Stimulated activated naive CD8-positive, alpha-beta T cell treated with anti-CD3 and anti-CD28 coated beads, Interleukin-15, amount 100 ng/mL, for 72 hours (primary cell): ENCODE results near the gene CACUL1.

Source experiments
- ATAC-seq: fragments of 150-1000 bp; cut with Tn5 transposase; 2 replicates; pipeline ENCODE4 v1.10.0; 2021; ENCODE audit warnings: mild to moderate bottlenecking, moderate library complexity
- DNase-seq, 2 donors: peaks; one replicate each; pipeline ENCODE4 v3.0.0; 2021 to 2022
- H3K27ac Mint-ChIP-seq, 2 donors: one replicate each; pipeline ENCODE4 v1.8.0; 2022; ENCODE audit warnings: mild to moderate bottlenecking in 2 of 2, mixed read lengths in 2 of 2, moderate library complexity in 2 of 2
- H3K27me3 Mint-ChIP-seq: one replicate; pipeline ENCODE4 v1.8.0; 2022; ENCODE audit warnings: mixed read lengths
- H3K4me1 Mint-ChIP-seq: one replicate; pipeline ENCODE4 v1.8.0; 2022; ENCODE audit warnings: mild to moderate bottlenecking, mixed read lengths
- H3K4me3 Mint-ChIP-seq, 2 donors: one replicate each; pipeline ENCODE4 v1.8.0; 2022; ENCODE audit warnings: mild to moderate bottlenecking in 2 of 2, mixed read lengths in 2 of 2, moderate library complexity in 1 of 2
- H3K9me3 Mint-ChIP-seq, 2 donors: one replicate each; pipeline ENCODE4 v1.8.0; 2022; ENCODE audit warnings: mixed read lengths in 2 of 2

Gene CACUL1

DNA sequence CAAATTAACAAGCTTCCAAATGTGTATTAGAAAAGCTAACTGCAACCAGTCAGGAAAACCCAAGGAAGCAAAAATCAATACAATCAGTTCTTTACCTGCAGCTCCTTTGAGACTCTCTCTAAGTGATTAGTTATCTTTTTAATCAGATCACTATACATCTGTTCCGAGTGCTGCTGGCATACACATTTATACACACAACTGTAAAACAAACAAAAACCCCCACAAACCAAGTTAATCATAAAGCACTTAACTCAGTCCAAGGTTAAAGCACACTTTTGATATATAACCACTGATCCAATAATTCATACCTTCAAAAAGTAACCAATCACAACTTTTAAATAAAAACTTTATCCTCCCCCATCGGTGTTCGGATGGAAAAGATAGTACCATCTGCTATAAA, 25.6 kb downstream of the CACUL1 start:
- Mint-ChIP-seq H3K27ac (peak overlapping the region in 1 of 2 donors; percentile 4), H3K4me3 (peak overlapping the region in 1 of 2 donors; percentile 16), H3K27me3 (no peaks in the 10 kb centered on the region), H3K4me1 (peaks cover 49% of the 10 kb centered on the region), H3K9me3 (no peaks in the 10 kb centered on the region)
- ATAC-seq = no peak
- DNase-seq = no peak

GRCh38 chr10:118725886-118726500, 28.8 kb downstream of the CACUL1 start:
- H3K27ac Mint-ChIP-seq = peak overlapping the region in 1 of 2 donors; percentile 53
- ATAC-seq = no peak
- peaks cover 19% of the 10 kb centered on the region for H3K4me1 Mint-ChIP-seq
- H3K9me3 Mint-ChIP-seq = no peaks in the 10 kb centered on the region
- H3K27me3 Mint-ChIP-seq = no peaks in the 10 kb centered on the region
- DNase-seq = no peak
- H3K4me3 Mint-ChIP-seq = no peak overlapping the region

GRCh38 chr10:118723466-118723865, 31.3 kb downstream of the CACUL1 start:
- ATAC-seq (no peak), DNase-seq (no peak)
- Mint-ChIP-seq H3K9me3 (no peaks in the 10 kb centered on the region), H3K27ac (no peak overlapping the region), H3K4me1 (no peaks in the 10 kb centered on the region), H3K4me3 (no peak overlapping the region), H3K27me3 (no peaks in the 10 kb centered on the region)

DNA sequence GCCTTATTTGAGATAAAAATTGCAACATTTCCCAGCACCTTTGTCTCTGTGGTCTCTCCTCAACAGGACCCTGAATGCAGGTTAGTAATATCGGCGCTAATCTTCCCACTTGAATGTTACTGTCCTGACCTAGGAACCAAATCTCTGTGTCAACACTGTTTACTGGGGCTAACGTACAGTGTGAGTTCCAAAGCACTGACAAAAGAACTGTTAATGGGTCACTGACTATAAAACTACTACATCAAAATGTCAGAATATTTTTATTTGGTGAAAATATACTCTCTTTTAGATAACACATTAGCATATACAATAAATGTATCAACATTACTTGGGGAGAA, 33.3 kb downstream of the CACUL1 start:
- H3K9me3 Mint-ChIP-seq = no peaks in the 10 kb centered on the region
- H3K4me1 Mint-ChIP-seq = no peaks in the 10 kb centered on the region
- no peak overlapping the region for H3K27ac Mint-ChIP-seq
- no peak for DNase-seq
- no peaks in the 10 kb centered on the region for H3K27me3 Mint-ChIP-seq
- ATAC-seq = no peak
- no peak overlapping the region for H3K4me3 Mint-ChIP-seq

DNA sequence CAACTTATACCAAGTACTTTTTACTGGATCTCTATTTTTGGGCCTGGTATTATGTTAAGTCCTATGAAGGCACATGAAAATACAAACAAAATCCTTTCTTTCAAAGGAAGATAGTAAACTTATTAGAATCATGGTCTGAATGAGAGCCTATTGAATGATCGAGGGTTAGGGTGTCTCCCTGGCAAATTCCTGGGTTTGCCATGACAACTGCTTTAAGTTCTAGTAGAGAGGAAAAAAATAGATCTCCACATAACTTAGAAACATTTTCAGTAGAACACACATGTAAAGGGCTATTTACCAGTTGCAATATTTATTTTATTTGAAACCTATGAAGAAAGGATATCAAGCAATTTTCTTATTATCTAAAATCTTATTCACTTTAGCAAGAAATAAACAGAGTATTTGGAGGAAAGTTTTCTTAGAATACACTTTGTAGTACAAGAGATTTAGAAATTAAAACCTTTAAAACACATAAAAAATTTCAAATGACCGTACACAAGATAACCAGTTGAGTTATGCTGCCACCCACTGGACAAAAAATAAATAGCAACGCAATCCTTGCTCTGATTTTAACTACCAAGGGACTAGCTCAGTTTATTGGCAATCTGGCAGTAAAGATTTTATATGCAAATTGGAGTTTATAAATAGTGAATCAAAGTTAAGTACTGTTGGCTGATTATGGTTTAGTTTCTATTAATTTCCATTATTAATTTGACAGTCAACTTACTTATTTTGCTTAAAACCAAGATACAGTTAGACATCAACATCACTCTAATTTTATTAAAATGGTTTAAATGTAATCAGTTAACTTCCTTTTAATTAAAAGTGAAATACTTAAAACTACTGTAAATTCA, 33.9 kb downstream of the CACUL1 start:
- Mint-ChIP-seq H3K4me3 (no peak overlapping the region), H3K27ac (no peak overlapping the region)

GRCh38 chr10:118714366-118714765, 40.4 kb downstream of the CACUL1 start:
- Mint-ChIP-seq H3K9me3 (no peaks in the 10 kb centered on the region), H3K27me3 (no peaks in the 10 kb centered on the region), H3K4me3 (no peak overlapping the region), H3K27ac (no peak overlapping the region), H3K4me1 (no peaks in the 10 kb centered on the region)
- DNase-seq (no peak), ATAC-seq (no peak)

More for the DNA sequence above, 33.9 kb downstream of the CACUL1 start:
- DNase-seq (peak; percentile 35 to 55), ATAC-seq (no peak)
- Mint-ChIP-seq H3K27me3 (no peaks in the 10 kb centered on the region), H3K4me1 (no peaks in the 10 kb centered on the region), H3K9me3 (no peaks in the 10 kb centered on the region)

DNA sequence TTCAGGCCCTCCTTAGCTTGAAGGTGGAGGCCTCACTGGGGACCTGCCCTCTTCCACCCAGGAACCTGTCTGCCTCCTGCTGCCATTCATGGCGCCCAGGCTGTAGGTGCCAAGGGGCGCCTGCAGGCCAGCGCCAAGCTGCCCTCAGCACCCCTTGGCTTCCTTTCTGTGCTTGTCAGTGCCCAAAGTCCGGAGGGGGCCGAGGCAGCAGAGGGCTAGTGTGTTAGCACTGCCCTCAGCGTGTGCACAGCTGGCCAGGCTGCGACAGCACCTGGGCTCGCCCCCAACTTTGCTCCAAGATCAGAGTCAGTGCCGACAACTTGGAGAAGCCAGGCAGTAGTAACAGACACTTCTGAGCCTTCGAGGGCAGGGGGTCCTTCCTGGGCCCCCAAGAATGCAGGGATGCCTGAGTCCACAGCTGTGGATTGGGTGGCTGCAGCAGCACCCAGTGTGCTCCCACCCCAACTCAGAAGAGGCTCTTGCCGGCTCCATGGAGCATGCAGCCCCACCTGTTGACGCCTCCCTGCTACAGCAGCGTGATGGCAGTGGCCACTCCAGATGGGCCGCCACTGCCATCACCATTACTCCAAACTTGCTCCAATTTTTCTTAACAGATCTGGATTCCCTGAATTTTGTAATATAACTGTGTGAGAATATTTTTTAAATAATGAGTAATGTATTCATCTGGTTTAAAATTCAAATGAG, 41.7 kb downstream of the CACUL1 start:
- no peak overlapping the region for H3K27ac Mint-ChIP-seq
- no peak overlapping the region for H3K4me3 Mint-ChIP-seq
- no peak for ATAC-seq
- H3K9me3 Mint-ChIP-seq = no peaks in the 10 kb centered on the region
- H3K27me3 Mint-ChIP-seq = no peaks in the 10 kb centered on the region
- no peak for DNase-seq
- H3K4me1 Mint-ChIP-seq = no peaks in the 10 kb centered on the region

GRCh38 chr10:118712080-118712479, 42.7 kb downstream of the CACUL1 start:
- Mint-ChIP-seq H3K27ac (no peak overlapping the region), H3K4me1 (no peaks in the 10 kb centered on the region), H3K9me3 (no peaks in the 10 kb centered on the region), H3K27me3 (no peaks in the 10 kb centered on the region), H3K4me3 (no peak overlapping the region)
- DNase-seq = no peak
- ATAC-seq = no peak

DNA sequence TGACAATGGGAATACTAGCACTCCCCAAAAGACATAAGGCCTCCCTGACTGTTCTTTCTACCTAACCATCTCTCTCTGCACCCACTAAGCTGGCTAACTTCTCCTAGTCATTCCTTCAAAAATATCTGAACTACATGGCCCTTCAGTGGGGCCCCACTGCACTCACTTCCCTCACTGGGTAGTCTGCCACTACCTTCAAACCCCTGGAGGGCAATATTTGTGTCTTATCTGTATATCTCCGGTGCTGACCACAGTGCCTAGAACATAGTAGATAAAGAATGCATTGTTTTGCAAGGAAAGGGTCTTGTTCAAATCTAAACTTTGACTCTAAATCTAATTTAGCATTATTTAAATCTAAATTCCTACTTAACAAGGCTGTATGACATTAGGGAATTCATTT, 44.3 kb downstream of the CACUL1 start:
- H3K4me1 Mint-ChIP-seq = no peaks in the 10 kb centered on the region
- no peak overlapping the region for H3K27ac Mint-ChIP-seq
- DNase-seq (no peak), ATAC-seq (no peak)
- no peaks in the 10 kb centered on the region for H3K9me3 Mint-ChIP-seq
- H3K27me3 Mint-ChIP-seq = no peaks in the 10 kb centered on the region
- H3K4me3 Mint-ChIP-seq = no peak overlapping the region

DNA sequence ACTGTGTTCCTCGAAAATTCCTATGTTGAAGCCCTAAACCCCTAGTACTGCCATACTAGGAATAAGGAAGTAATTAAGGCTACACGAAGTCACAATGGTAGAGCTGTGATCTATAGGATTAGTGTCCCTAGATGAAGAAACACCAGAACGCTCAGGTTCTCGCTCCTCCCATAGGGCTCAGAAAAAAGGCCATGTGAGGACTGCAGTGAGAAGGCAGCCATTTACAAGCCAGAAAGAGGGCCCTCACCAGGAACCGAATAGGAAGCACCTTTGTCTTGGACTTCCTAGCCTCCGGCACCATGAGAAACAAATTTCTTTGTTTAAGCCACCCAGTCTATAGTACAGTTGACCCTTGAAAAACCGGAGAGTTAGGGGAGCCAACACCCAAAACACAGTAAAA, 46.2 kb downstream of the CACUL1 start:
- no peaks in the 10 kb centered on the region for H3K9me3 Mint-ChIP-seq
- ATAC-seq (no peak), DNase-seq (no peak)
- H3K4me3 Mint-ChIP-seq = no peak overlapping the region
- no peak overlapping the region for H3K27ac Mint-ChIP-seq
- H3K27me3 Mint-ChIP-seq = no peaks in the 10 kb centered on the region
- peaks cover 6% of the 10 kb centered on the region for H3K4me1 Mint-ChIP-seq

DNA sequence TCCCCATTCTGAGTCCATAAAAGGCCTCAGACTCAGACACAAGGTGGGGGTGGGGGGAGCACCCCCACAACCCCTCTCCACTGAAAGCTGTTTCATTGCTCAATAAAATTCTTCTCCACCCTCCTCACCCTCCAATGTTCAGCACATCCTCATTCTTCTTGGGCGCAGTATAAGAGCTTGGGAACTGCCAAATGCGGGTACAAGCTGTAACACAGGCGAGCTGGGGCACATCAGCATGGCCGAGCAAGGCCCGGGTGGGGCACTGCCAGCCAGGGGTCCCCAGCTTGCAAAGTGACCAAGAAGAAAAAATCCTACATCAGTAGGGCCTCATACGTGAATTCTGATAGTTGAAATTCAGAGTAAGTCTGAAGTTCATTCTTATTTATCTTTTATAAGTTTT, 50.1 kb downstream of the CACUL1 start:
- H3K27me3 Mint-ChIP-seq = no peaks in the 10 kb centered on the region
- H3K9me3 Mint-ChIP-seq = no peaks in the 10 kb centered on the region
- peaks cover 36% of the 10 kb centered on the region for H3K4me1 Mint-ChIP-seq
- no peak overlapping the region for H3K4me3 Mint-ChIP-seq
- DNase-seq (no peak), ATAC-seq (no peak)
- no peak overlapping the region for H3K27ac Mint-ChIP-seq

DNA sequence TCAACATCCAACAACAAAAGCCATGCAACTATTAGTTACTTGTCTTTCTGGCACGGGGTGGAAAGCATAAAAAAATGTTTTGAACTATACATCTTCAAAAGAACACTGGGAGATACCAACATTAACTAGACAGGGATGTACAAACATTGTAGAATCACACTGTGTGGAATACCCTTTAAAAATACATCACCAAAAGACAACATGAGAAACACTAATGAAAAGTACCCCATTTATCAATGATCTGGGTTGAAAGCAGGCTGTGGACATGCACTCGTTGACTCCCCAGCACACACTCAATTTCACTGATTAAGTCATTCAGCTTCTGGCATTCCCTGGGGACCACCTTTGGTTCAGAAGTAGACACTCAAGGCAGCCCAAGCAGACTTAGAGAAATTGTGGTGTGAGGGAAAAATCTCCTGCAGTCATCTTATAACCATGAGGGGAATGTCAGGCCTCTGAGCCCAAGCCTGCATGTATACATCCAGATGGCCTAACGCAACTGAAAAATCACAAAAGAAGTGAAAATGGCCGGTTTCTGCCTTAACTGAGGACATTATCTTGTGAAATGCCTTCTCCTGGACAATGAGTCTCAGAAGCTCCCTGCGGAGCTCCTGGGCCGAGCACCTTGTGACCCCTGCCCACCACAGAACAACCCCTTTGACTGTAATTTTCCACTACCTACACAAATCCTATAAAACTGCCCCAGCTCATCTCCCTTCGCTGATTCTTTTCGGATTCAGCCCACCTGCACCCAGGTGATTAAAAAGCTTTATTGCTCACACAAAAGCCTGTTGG, 53.0 kb downstream of the CACUL1 start:
- Mint-ChIP-seq H3K4me3 (no peak overlapping the region), H3K27me3 (no peaks in the 10 kb centered on the region), H3K4me1 (peaks cover 63% of the 10 kb centered on the region), H3K27ac (peak overlapping the region in 1 of 2 donors; percentile 54), H3K9me3 (no peaks in the 10 kb centered on the region)
- DNase-seq = no peak
- ATAC-seq = no peak

- peak; percentile 80 to 90 for DNase-seq
- Mint-ChIP-seq H3K4me3 (peak overlapping the region; percentile 39 to 79), H3K9me3 (no peaks in the 10 kb centered on the region), H3K27me3 (no peaks in the 10 kb centered on the region), H3K27ac (peak overlapping the region in 1 of 2 donors; percentile 74), H3K4me1 (peaks cover 74% of the 10 kb centered on the region)
- ATAC-seq = peak; percentile 100
These were observed 56.3 kb downstream of the CACUL1 start for GRCh38 chr10:118698421-118698820.

- H3K4me3 Mint-ChIP-seq = no peak overlapping the region
- no peak overlapping the region for H3K27ac Mint-ChIP-seq
- ATAC-seq (no peak), DNase-seq (no peak)
- H3K4me1 Mint-ChIP-seq = peaks cover 46% of the 10 kb centered on the region
- no peaks in the 10 kb centered on the region for H3K27me3 Mint-ChIP-seq
- H3K9me3 Mint-ChIP-seq = no peaks in the 10 kb centered on the region
These were observed 59.9 kb downstream of the CACUL1 start for GRCh38 chr10:118694848-118695247.

GRCh38 chr10:118692872-118693271, 61.9 kb downstream of the CACUL1 start:
- Mint-ChIP-seq H3K27me3 (no peaks in the 10 kb centered on the region), H3K9me3 (no peaks in the 10 kb centered on the region), H3K4me3 (no peak overlapping the region), H3K27ac (no peak overlapping the region), H3K4me1 (peaks cover 26% of the 10 kb centered on the region)
- DNase-seq (no peak), ATAC-seq (no peak)
